ENCODE measurements around the gene PHF12. TPM values are rescaled to one million over a fixed set of nuclear protein-coding genes. Genes with fewer than 3 reads are reported as not detected.

Gene PHF12
- total RNA-seq, 2 experiments from 2014 or later, result 45.7 to 52.6 TPM

DNA sequence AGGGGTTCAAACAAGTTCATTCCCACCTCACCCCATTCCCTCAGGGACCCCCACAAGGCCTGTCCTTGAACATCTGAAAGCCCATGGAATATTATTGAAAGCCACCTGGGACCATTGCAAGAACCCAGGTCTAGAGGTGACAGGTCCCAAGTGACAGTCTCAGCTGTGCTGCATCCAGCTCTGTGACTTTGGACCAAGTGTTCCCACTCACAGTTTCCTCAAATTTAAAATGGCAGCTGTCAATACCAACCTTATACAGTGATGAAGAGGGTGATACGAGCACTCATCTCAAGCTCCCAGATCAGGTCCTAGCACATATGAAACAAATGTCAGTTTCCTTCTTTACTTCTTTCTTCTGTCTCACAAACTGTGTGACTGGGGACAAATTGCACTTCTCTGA lies 87.4 kb downstream of the PHF12 start:
- POLR2A ChIA-PET, result no interaction called here
- intact Hi-C loops (cut with micrococcal nuclease), result no loop called here
- Mint-ChIP-seq H3K27ac (no peak overlapping the region), H3K27me3 (no peaks in the 10 kb centered on the region), H3K4me1 (ENCODE audit: low read depth) (no peaks in the 10 kb centered on the region), H3K36me3 (ENCODE audit: low read depth) (peaks cover 7% of the 10 kb centered on the region), H3K4me3 (no peak overlapping the region), H3K9me3 (no peaks in the 10 kb centered on the region)
- ATAC-seq, result no peak
- DNase-seq, result no peak
- TF ChIP-seq, protein P1, sequence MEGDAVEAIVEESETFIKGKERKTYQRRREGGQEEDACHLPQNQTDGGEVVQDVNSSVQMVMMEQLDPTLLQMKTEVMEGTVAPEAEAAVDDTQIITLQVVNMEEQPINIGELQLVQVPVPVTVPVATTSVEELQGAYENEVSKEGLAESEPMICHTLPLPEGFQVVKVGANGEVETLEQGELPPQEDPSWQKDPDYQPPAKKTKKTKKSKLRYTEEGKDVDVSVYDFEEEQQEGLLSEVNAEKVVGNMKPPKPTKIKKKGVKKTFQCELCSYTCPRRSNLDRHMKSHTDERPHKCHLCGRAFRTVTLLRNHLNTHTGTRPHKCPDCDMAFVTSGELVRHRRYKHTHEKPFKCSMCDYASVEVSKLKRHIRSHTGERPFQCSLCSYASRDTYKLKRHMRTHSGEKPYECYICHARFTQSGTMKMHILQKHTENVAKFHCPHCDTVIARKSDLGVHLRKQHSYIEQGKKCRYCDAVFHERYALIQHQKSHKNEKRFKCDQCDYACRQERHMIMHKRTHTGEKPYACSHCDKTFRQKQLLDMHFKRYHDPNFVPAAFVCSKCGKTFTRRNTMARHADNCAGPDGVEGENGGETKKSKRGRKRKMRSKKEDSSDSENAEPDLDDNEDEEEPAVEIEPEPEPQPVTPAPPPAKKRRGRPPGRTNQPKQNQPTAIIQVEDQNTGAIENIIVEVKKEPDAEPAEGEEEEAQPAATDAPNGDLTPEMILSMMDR (IDR thresholded peaks at IDR 0.05), result no peak
- CTCF ChIA-PET, result interaction anchor here (1.1 to 1.5 kb wide), 3 partner anchors 14 to 100 kb away, joined by 3 to 7 read pairs (median 4); no protein-coding TSS in a partner anchor

DNA sequence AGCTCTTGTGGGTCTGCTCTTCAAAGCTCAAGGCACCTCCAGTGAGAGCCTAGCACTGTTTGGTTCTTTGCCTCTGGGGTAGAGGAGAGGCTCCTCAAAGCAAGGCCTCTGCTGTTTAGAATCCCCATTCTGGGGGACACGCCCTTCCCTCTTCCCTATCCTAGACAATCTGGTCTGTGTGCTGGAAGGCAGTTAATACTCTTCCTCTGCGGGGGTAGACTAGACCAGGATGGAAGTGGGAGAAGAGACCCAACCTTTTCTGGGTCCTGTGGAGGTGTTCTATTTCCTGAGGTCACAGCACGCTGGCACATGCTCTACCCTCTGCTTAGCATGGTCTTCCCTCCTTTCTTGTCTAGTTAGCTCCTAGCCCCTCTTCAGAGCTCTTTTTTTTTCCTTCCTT lies 88.8 kb downstream of the PHF12 start:
- POLR2A ChIA-PET, result interaction anchor here (3.0 kb wide), 1 partner anchor 9 kb away, joined by 18 read pairs; no protein-coding TSS in a partner anchor

DNA sequence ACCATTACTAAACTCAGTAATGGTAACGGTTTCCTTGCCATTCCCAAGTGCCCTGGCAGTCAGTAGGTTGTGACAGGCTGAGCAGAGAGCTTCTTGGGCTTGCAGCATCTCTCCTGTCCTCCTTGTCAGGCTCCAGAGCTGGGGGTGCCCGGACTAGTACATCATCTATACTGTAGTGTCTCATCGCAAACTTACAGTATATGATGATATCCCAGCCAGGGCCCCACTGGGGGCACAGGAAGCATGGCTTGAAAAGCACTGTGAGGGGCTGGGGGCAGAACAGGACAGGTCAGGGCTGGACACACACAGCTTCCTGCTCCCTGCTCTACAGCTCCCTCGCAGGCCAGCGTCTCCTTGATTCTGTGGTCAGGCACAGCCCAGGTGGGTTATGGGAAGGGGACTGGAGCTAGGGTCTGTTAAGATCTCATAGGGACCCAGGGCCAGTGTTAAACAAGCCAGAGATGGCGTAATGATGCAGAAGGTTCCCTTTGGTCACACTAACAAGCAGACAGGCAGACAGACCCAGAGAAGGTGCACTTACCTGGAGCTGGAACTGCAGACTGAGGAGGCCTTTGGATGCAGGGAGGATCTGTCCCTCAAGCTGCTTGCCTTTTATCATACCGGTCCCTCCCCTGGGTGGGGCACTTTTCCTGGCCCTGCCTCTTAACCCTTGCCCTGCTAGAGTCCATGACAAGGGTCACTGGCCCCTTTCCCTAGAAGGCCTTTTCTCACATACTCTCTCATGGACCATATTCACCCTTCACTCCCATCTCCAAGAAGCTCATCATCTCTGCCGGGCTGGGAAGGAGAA lies 89.7 kb downstream of the PHF12 start:
- DNase-seq, result no peak
- Mint-ChIP-seq H3K36me3 (ENCODE audit: low read depth) (peaks cover 18% of the 10 kb centered on the region), H3K27me3 (no peaks in the 10 kb centered on the region), H3K4me1 (ENCODE audit: low read depth) (peaks cover 15% of the 10 kb centered on the region), H3K27ac (no peak overlapping the region), H3K4me3 (no peak overlapping the region), H3K9me3 (no peaks in the 10 kb centered on the region)
- no peak for ATAC-seq
- CTCF ChIA-PET, result interaction anchor here (0.7 to 1.4 kb wide), 3 partner anchors 9 to 98 kb away, joined by 3 to 12 read pairs (median 3); no protein-coding TSS in a partner anchor
- TF ChIP-seq, protein P1 (IDR thresholded peaks at IDR 0.05), result no peak
- intact Hi-C loops (cut with micrococcal nuclease), result no loop called here
- POLR2A ChIA-PET, result interaction anchor here (0.7 to 3.0 kb wide), 2 partner anchors 10 to 20 kb away, joined by 3 to 18 read pairs; no protein-coding TSS in a partner anchor

More for the DNA sequence above, 88.8 kb downstream of the PHF12 start:
- intact Hi-C loops (cut with micrococcal nuclease), result no loop called here
- no peak overlapping the region for H3K4me3 Mint-ChIP-seq
- H3K27ac Mint-ChIP-seq, result no peak overlapping the region
- peaks cover 16% of the 10 kb centered on the region for H3K36me3 Mint-ChIP-seq (ENCODE audit: low read depth)
- CTCF ChIA-PET, result interaction anchor here (1.4 kb wide), 1 partner anchor 99 kb away, joined by 12 read pairs; no protein-coding TSS in a partner anchor
- DNase-seq (no peak), ATAC-seq (no peak)
- H3K4me1 Mint-ChIP-seq (ENCODE audit: low read depth), result peaks cover 9% of the 10 kb centered on the region
- TF ChIP-seq, protein P1 (IDR thresholded peaks at IDR 0.05), result no peak
- no peaks in the 10 kb centered on the region for H3K9me3 Mint-ChIP-seq
- H3K27me3 Mint-ChIP-seq, result no peaks in the 10 kb centered on the region

DNA sequence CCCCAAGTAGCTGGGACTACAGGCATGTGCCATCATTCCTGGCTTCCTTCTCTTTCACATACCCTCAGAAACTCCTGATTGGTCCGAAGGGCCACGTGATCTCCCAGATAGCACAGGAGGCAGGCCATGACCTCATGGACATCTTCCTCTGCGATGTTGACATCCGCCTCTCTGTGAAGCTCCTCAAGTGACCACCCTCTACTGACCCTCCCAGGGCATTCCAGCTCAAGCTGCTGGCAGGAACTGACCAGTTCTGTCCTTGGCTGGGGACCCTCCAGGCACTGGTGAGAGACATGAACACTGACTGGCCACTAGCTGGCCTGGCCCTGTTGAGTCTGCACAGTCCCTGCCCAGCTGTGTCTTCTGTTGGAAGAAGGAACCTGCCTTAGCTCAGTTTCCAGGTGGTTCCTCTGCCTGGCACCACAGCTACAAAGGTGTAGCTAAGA lies 90.9 kb downstream of the PHF12 start:
- no peaks in the 10 kb centered on the region for H3K9me3 Mint-ChIP-seq
- peaks cover 24% of the 10 kb centered on the region for H3K4me1 Mint-ChIP-seq (ENCODE audit: low read depth)
- ChIA-PET POLR2A (interaction anchor here (0.6 to 3.0 kb wide), 3 partner anchors 11 to 41 kb away, joined by 3 to 18 read pairs (median 4); no protein-coding TSS in a partner anchor), CTCF (interaction anchor here (0.8 to 3.0 kb wide), 3 partner anchors 12 to 134 kb away, joined by 3 to 12 read pairs (median 6); partner anchors contain the start of gene TLCD1)
- H3K36me3 Mint-ChIP-seq (ENCODE audit: low read depth), result peaks cover 18% of the 10 kb centered on the region
- no peaks in the 10 kb centered on the region for H3K27me3 Mint-ChIP-seq
- DNase-seq (no peak), ATAC-seq (no peak)
- TF ChIP-seq, protein P1 (IDR thresholded peaks at IDR 0.05), result no peak
- H3K27ac Mint-ChIP-seq, result no peak overlapping the region
- H3K4me3 Mint-ChIP-seq, result no peak overlapping the region
- intact Hi-C loops (cut with micrococcal nuclease), result no loop called here
